DMS153 treated with DMSO at 0.1 percent for 48 hours (cell line): ENCODE results near the gene GOLGA6L6.
"Not testable (repeated sequence)": the region's sequence is repeated elsewhere in the genome, so short reads cannot be mapped to it uniquely, and the experiment has no call there.

Experiments
- DNase-seq: peaks from one replicate; lab custom pipeline; 2025; ENCODE audit not compliant: unreplicated experiment; lab: John Stamatoyannopoulos, UW

Gene GOLGA6L6

GRCh38 chr15:20541700-20542099 lies at the start of gene GOLGA6L6:
GOLGA6L6 (minus strand) TSS chr15:20541800; CDS start chr15:20541709, 91 bp downstream.
- not testable (repeated sequence) for DNase-seq

- not testable (repeated sequence) for DNase-seq
Observed at GRCh38 chr15:20590069-20590468, 48.5 kb upstream of the GOLGA6L6 start.

GRCh38 chr15:20586821-20587220 lies 45.2 kb upstream of the GOLGA6L6 start:
- not testable (repeated sequence) for DNase-seq

GRCh38 chr15:20582726-20583115 lies 41.1 kb upstream of the GOLGA6L6 start:
- not testable (repeated sequence) for DNase-seq

GRCh38 chr15:20582109-20582725 lies 40.6 kb upstream of the GOLGA6L6 start:
- DNase-seq: not testable (repeated sequence)

- DNase-seq: not testable (repeated sequence)
Observed at GRCh38 chr15:20581261-20582108, 39.9 kb upstream of the GOLGA6L6 start.

GRCh38 chr15:20579662-20580061 lies 38.1 kb upstream of the GOLGA6L6 start:
- DNase-seq: not testable (repeated sequence)

- DNase-seq: not testable (repeated sequence)
Observed at GRCh38 chr15:20551289-20551688, 9.7 kb upstream of the GOLGA6L6 start.

GRCh38 chr15:20505926-20506658 lies 35.5 kb downstream of the GOLGA6L6 start:
- not testable (repeated sequence) for DNase-seq

- not testable (repeated sequence) for DNase-seq
Observed at GRCh38 chr15:20502839-20503238, 38.8 kb downstream of the GOLGA6L6 start.

- DNase-seq: not testable (repeated sequence)
Observed at GRCh38 chr15:20501512-20502222, 39.9 kb downstream of the GOLGA6L6 start.

GRCh38 chr15:20497781-20498180 lies 43.8 kb downstream of the GOLGA6L6 start:
- DNase-seq: not testable (repeated sequence)

GRCh38 chr15:20493035-20493434 lies 48.6 kb downstream of the GOLGA6L6 start:
- not testable (repeated sequence) for DNase-seq

GRCh38 chr15:20492598-20492997 lies 49.0 kb downstream of the GOLGA6L6 start:
- not testable (repeated sequence) for DNase-seq

GRCh38 chr15:20489320-20489719 lies 52.3 kb downstream of the GOLGA6L6 start:
- DNase-seq: not testable (repeated sequence)
